HG03103 (cell line): ENCODE data around the gene METTL23.
A peak's percentile ranks its signal among the peaks of the same experiment; 100 is the strongest.

Experiments
- ATAC-seq: cut with Tn5 transposase; IDR thresholded peaks from one replicate; pipeline ENCODE4 v1.9.1; 2021; ENCODE audit warnings: low read depth; ENCODE audit not compliant: unreplicated experiment

The METTL23 gene, protein sequence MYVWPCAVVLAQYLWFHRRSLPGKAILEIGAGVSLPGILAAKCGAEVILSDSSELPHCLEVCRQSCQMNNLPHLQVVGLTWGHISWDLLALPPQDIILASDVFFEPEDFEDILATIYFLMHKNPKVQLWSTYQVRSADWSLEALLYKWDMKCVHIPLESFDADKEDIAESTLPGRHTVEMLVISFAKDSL

DNA sequence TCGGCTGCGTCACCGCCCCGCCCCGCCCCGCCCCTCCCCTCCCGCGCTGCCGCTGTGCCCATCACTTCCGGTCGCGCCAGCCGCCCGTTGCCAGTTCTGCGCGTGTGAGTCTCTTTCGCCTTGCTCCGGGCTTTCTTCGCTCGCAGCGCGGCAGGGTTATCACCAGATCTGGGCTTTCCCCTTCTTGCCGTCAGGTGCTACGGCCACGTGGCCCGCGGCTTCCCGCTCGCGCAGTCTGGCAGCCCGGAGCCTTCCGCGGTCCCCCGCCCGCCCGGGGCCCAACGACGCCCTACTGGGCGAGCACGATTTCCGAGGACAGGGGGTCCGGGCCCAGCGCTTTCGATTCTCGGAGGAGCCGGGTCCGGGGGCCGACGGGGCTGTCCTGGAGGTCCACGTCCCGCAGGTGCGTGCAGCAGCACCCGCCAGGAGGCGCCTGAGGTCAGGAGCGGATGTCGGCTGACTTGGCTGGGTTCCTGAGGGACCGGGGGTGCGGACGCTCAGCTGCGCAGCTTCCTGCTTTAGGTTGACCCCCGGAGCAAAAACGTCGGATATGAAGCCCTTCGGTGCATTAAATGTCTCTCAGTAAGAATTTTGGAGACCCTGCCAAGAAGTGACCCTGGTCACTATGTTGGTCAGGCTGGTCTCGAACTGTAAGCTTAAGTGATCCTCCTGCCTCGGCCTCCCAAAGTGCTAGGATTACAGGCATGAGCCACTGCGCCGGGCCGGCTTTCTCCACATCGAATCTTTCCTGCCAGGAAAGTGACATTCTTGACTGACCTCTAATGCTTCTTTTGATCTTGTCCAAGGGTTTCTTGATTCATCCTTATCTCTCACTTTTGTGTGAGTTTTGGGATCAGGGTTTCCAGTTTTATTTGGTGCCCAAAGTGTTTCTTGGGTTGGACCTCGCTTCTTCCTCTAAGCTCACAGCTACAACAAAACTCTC lies at the start of gene METTL23:
Gene METTL23, plus strand, starts transcription at position 64 of the 943 bp plus-strand sequence. CDS start 2,872 bp downstream, outside the sequence.
- peak; percentile 34 for ATAC-seq

DNA sequence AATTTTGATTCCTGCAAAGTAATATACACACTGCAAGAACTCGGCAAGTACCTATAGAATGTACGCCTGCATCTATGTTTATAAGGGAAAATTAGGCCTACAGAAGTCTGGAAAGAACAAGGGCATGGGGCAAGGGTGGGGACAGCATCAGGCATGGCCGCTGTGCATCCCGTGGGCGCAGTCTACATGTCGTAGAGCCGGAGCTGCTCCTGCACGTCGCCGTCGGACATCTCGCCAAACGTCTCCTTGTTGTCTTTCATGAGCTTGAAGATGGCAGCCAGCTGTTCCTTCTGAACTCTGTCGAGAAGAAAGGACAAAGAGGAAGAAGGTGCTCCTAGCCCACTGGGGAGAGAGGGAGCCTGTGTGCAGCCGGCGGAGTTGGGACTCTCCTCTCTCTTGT lies 49.2 kb upstream of the METTL23 start:
- ATAC-seq, result no peak

DNA sequence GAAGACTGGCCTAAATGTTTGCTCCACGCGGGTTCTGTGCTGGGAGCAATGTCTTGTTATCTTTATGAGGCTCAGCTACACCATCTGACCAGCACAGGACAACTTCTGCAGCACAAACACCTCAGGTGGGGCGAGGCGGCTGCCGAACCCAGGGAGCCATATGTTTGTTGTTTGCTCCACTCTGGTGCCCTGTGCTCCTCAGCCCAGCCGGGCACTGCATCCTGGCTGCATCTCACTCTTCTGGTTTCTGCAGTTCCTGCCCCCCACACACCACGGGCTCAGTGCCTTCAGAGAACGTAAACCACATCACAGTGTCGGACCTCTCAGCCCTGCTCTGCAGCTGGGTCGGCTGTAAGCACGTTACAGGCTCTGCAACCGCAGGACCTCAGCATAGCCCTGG lies 48.3 kb upstream of the METTL23 start:
- ATAC-seq, result no peak

DNA sequence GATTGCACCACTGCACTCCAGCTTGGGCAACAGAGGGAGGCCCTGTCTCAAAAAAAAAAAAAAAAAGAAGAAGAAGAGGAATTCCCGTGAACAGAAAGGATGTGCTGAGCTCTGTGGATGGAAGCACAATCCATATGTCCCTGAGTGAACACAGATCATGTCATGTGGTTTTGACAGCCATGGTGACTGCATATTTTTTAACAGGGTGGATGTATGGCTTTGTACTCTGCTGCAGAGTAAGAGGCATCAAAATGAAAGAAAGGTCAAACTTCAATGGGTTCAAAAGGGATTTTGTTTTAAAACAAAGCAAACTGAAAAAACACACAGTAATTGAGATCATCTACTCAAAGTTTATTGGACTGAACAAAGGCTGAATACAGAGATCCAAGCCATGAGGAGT lies 47.4 kb upstream of the METTL23 start:
- ATAC-seq, result no peak

DNA sequence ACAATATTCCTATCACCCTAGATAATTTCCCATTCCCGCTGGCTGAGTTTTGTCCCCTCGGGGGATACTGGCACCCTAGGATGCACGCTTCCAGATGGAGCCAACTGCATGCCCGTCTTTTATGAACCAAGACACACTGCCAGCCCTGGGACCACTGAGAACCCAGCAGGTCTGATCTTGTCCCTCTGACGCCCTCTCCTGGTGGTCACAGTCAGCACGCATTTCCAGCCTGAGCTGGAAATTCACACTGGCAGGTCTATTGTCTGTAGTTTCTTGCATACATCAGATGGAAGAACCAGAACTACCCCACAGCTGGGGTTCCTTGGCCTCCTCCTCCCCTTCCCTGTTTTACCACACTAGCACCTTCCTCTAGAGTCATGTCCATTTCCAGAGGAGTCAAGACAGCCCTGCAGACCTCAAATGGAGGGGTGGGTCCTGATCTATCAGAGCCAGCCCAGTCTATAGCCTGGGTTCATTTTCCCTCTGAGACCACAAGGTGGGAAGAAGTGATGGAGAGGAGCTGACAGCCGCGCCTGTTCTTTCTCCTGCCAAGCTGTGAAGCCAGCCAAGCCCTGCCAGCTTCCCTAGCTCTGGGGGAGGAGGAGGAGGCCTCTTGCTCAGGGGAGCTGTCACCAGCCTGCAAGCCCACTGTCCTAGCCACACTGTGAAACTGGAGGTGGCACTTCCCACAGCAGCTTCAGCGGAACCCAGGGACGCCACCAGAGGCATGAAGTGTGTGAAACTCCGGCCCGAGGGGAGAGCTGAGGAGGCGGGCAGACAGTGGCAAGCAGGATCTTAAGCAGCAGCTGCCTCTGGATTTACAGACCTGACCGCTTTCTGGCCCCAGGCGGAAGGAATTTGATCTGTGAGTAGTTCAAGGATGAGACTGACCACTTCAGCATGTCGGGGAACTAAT lies 45.2 kb upstream of the METTL23 start:
- no peak for ATAC-seq

DNA sequence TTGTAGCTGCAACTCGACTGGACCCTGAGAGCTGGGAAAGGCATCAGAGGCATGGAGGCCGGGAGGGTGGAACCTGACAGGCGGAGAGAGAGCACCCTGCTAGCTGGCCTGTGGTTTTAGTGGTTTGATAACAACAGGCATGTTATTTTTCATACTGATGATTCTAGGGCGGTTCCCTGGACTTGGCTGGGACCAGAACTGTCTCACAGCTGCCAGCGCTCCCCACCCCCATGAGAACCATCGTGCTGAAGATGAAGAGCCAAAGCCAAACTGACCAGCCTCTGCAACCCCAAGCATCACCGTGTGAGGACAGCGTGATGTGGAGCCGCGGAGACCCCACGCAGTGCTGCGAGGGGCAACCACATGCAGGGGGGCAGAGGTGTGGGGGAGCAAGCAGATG lies 44.3 kb upstream of the METTL23 start:
- ATAC-seq, result no peak

DNA sequence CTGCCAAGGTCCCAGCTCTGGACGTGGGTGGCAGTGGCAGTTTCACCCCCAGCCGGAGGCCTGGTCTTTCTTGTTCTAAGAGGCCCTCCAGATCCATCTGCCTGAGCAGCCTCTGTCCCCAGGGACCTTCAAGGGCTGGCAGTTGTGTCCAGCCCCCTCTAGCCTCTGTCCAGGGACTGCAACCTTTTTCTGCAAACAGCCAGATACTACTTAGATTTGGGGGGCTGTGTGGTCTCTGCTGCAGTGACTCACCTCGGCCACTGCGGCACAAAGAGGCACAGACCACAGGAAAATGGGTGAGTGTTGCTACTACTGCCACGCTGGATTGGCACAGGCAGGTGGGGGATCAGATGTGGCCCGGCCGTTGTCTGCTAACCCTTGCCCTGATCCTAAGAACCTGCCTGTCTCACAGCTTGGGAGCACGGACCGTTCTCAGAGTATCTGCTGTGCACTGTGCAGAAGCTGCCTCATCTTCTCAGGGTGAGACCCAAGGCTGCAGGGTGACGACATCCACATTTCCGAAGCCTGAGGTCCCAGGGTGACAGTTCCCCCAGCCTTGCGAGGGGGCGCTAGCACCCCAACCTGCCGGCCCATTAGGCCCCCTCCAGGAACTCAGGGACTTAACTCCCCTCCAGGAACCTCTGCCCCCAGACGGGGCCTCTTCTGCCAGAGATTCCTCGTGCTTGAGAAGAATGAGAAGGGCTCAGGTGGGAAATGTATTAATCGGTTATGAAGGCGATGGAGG lies 43.5 kb upstream of the METTL23 start:
- no peak for ATAC-seq

DNA sequence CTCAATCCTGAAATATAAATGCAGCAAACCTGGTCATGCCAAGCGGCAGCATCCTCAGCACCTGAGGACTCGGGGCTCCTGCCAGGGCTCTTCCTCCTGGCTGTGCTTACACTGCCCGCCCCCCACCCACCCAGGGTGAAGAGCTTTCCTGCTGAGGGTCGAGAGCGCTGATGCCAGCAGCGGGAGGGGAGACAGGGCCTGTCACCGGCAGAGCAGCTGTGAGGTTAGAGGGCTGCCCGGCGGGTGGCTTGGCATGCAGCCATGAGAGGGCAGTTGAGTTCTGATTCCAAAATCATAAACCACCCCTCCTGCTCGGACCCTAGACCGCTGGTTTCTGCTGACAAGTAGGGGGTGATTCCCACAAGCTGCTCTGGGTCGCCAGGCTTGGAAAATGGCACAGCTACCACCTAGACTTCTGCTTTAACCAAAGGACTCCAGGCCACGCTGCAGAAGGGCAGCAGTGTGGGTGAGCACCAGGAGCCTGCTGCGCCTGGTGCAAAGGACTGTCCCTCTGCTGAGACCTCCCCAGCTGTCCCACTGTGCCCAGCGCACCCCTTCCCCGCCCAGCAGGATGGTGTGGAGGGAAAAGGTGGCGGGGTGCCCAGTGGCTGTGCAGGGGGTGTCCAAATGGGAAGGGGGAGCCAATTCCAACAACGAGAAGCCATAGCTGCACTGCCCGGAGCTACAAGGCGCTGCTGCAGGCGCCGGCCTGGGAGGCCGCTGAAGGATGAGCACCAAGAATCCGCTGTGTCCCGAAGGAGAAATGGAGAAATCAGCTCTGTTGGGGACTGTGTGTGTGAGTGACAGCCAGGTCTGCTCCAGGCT lies 42.5 kb upstream of the METTL23 start:
- no peak for ATAC-seq

DNA sequence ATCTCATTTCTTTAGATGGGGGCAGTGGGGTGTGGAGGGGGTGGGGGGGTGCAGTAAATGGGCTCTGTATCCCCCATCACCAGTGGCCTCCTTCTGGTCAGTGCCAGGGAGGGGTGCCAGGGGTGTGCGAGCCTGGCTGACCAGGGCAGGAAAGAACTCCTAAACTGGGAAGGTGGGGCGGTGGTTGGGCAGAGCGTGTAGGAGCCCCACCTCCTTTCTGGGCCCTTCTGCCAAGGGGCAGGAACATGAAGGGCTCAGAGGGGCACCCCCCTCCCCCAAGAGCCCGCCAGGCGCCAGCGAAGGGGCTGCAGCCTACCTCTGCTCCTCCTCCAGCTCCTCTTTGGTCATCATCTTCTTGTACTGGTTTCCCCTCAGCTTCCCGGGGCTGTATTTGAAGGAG lies 41.9 kb upstream of the METTL23 start:
- no peak for ATAC-seq

DNA sequence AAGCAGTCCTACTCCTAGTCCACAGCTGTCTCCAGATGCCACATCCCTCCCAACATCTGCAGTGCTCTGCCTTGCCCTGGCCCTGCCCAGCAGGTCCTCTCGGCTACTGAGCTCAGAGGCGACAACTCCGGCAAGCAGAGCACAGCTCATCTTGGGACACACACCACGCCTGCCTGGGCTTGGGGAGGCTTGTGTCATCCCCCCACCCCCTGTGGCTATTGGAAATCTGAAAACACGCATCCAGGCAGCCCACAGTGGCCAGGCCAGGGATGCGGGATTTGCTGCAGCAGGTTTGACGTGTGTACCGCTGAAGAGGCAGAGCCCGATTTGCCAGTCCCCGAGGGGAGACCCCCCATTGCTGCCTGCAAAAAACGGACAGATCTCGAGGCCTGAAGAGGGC lies 41.3 kb upstream of the METTL23 start:
- ATAC-seq, result no peak

DNA sequence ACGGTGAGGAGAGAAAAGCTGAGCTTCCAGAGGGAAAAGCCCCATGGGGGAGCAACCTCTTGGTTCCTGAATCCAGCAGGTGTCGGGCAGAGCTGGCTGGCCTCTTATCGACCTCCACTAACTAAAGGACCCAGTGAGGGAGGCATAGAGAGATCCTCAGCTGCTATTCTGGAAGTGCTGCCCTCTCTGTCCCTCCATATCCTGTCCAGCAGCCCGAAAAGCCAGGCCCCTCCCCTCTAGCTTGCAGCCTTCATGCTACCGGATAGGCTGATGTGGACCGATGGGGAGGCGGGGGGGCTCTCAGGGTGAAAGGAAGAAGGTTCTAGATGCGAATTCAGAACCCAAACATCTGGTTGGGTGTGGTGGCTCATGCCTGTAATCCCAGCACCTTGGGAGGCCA lies 40.8 kb upstream of the METTL23 start:
- no peak for ATAC-seq

DNA sequence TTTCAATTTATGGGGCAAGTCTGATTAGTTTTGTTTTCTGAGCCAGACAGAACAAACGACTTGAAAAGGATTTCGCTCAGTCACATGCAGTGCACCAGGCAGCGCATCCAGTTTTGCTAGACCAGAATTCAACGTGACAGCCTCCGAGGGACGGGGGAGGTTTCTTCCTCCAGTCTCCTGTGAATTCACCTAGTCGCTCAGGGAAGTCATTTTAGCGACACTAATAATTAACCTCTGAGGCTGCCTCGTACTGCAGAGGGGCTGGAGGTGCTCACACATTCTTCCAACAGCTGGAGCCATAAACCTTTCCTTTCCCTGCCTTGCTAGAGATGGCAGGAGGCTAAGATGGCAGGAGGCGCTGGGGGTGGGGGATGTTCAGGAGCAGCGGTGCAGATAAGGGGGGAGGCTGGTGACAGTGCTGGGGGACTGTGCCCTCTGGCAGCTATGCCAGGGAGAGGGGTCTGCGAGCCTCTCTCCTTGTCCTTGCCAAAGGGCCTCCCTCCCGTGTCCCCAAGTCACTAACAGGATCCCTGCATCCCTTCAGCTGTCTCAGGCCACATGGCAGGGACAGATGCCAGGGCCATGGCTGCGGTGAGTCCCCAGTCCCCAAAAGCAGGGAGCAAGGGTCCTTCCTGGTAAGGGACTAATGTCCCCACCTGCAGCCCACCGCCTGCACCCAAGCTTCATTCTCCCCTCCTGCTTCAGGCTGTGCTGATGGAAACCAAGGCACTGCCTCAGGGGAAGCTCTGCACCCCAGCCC lies 39.9 kb upstream of the METTL23 start:
- ATAC-seq, result no peak

DNA sequence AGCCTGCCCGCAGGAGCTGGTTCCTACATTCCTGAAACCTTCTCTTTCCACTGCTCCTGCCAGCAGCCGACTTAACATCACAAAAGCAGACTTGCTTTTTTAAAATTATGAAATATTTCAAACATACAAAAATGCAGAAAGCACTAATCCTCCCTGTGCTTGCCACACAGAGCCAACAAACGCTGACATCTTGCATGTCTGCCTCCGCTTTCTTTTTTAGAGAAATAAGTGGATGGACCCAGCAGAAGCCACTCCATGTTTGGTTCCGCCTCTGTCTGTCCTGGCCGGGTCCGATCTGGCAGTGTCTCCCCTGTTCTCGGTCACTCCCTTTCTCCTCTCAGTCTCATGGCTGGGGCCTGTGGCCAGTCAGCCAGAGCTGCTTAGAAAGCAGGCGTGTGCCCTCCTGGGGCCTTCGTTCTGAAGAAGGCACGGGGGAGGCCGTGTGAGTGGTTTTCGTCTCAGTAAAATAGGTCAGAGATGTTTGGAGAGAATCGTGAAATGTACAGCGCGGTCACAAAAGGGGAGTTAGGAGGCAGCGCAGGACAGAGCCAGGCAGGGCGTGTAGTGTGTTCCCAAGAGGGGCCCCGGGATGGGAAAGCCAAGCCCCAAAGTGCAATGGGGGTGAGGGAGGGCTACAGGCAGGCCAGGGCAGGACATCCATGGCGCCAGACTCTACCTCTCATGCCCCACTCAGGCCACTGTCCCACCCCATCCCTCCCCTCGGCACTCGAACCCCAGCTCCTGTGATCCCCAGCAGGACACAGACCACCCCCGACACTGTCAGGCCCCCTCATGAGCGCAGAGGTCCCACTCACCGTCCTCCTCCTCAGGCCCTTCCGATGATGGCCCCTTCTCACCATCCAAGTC lies 39.1 kb upstream of the METTL23 start:
- no peak for ATAC-seq

DNA sequence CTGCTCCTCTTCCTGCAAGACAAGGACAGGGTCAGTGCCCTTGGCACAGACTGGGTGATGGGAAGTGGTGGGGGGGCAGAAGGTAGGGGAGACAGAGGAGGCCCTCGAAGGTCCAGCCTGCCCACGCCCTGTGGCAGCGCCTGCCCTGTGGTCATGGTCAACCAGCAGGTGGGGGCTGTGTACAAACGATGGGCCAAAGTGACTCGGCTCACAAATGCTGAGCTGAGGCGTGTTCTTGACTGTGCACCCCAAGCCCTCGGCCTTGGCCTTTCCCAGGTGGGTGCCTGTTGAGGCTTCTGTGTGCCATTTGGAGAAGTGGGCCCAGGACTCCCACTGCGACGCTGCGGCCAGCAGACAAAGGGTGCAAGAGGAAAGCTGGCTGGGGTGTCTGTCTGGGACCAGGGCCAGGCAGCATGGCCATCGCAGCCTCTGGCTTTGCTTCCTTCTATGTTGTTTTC lies 38.4 kb upstream of the METTL23 start:
- ATAC-seq, result no peak

DNA sequence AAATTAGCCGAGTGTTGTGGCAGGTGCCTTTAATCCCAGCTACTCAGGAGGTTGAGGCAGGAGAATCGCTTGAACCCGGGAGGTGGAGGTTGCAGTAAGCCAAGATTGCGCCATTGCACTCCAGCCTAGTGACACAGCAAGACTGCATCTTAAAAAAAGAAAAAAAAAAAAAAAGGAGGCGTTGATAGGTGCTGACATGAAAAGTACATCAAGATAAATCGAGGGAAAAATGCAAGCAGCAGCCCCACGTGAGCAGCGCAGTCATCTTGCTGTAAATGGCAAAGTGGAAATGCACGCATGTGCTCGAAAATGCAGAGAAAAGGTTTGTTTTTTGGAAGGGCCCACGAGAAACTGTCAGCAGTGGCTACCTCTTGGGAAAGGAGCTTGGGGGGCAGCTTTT lies 36.8 kb upstream of the METTL23 start:
- no peak for ATAC-seq

DNA sequence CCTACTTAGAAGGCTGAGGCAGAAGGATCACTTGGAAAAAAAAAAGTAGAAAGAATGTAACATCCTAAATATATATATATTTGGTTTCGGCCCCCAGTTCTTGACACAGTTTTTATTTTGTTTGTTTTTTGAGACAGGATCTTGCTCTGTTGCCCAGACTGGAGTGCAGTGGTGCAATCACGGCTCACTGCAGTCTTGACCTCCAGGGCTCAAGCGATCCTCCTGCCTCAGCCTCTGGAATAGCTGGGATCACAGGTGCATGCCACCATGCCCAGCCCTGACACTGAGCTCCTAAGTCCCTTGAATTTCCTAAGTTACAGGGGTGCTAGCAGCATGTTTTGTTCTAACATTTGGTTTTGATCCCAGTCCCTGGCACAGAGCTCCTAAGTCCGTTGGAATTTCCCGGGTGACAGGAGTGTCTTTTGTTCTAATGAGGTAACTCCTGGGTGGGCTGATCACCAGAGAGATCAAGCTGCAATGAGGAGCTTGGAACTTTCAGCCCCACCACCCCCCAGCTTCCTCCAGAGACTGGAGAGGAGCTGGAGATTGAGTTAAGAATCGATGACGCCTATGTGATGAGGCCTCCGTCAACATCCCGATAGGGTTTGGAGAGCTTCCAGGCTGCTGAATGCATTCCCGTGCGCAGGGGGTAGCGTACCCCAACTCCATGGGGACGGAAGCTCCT lies 35.9 kb upstream of the METTL23 start:
- no peak for ATAC-seq
